ENCODE data around the gene FOLR1.

DNA sequence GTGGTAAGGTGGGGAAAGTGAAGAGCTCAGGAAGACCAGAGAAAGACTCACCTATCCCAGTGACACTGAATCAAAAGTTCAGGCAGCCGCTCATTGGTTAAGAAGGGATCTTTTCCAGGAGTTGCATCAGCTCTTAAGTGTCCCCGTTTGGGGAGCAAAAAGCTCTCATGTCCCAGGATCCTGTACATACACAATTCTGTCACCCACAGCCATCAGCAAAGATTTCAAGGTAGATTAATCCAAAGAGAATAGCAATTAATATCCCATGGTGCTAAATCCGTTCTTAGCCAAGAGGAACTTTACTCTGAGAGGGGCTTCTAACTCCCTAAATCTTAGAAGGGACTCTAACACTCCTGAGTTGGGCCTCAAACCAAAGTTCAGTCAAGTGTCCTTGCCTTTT is 37.1 kb upstream of the FOLR1 start:
- TF ChIP-seq GATA2 (IDR thresholded peaks at IDR 0.05; ENCODE audit: low read depth, low read length) = no peak
- TF ChIP-seq GATA3 (IDR thresholded peaks at IDR 0.05; ENCODE audit: low read depth, low read length) = no peak
